NCI-H345 (cell line): ENCODE results near the gene PSMB1.
"Not testable (repeated sequence)": the region's sequence is repeated elsewhere in the genome, so short reads cannot be mapped to it uniquely, and the experiment has no call there.

Source experiments
- DNase-seq: peaks from one replicate; lab custom pipeline; 2025; lab: John Stamatoyannopoulos, UW

PSMB1 gene

GRCh38 chr6:170535004-170535403 lies 18.1 kb downstream of the PSMB1 start:
- DNase-seq = no peak

DNA sequence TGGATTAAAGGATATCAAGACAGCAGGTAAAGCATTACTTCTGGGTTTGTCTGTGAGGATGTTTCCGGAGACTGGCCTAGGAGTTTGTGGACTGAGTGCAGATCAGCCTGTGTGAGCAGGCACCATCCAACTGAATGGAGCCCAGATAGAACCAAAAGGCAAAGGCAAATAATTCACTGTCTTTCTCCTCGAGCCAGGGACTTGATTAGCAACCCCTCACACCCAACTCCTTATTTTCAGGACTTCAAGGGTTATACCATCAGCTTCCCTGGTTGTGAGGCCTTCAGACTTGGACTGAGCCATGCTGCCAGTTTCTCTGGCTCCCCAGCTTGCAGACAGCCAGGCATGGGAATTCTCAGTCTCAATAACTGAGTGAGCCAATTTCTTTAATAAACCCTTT lies 19.3 kb downstream of the PSMB1 start:
- DNase-seq = no peak

GRCh38 chr6:170532867-170533488 lies 20.1 kb downstream of the PSMB1 start:
- no peak for DNase-seq

- DNase-seq = peak; percentile 62
Observed at GRCh38 chr6:170529839-170530469, 23.2 kb downstream of the PSMB1 start.

DNA sequence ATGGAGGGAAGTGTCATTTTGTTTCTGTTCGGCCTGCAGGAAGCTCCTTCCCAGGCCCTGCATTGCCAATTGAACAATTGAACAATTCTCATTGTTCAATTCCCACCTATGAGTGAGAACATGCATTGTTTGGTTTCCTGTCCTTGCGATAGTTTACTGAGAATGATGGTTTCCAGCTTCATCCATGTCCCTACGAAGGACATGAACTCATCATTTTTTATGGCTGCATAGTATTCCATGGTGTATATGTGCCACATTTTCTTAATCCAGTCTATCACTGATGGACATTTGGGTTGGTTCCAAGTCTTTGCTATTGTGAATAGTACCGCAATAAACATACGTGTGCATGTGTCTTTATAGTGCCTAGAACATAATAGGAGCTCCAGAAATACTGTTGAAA lies 25.1 kb downstream of the PSMB1 start:
- DNase-seq = not testable (repeated sequence)

GRCh38 chr6:170525795-170526194 lies 27.3 kb downstream of the PSMB1 start:
- DNase-seq = no peak

DNA sequence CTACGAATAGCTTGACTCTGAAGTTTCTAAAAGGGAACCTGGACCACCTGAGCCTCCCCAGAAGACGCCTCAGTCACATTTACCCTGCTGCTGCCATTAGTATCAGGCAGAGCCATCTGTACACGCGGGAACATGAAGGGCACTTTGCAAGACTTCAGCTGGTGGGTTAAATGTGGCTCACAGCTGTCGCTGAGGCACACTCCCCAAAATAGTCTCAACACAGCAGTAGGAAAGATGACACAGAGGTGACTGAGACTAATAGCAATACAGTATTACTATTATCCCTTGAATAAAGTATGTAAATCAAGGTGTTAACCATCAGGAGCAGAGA lies 29.0 kb downstream of the PSMB1 start:
- no peak for DNase-seq

DNA sequence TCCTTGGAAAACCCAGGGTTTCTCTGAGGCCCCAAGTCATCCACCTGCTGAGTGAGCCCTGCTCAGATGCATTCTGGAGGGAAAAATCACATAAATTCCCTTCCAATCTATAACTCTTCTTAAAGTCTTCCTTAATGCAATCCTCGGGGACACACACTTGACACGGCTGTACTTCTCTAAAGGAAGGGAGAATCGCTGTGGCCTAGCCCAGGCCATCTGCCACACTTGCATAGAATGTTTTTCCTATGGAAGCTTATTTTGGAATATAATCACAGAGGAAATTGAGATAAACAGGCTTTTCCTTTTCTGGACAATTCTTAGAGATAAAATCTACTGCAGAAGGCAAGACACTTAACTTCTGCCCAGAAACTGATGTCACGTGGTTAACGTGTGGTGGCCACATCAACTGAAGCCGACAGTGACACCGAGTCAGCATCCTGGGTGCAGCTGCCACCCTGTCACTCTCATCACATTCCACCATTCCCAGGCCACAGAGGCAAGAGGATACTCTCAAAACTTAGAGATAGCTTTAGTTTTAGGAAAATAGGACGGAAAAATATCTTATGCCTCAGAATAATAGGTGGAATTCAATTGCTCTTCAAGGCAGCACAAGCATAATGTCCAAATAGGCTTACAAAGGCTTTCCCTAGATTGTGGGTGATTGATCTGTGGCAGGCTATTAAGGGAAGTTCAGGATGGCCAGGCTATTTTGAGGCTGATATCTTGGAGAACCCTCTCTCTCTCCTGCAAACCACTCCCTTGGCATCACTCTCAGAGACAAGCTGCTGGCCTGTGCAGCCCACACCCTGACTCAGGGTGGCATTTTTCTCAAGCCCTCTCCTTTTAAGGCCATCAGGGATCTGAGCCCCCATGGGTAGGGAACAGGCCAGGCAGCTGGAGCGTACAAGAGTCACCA lies 29.6 kb downstream of the PSMB1 start:
- DNase-seq = no peak

GRCh38 chr6:170522565-170523183 lies 30.4 kb downstream of the PSMB1 start:
- peak; percentile 27 for DNase-seq

- peak; percentile 31 for DNase-seq
Observed at GRCh38 chr6:170516783-170517616, 36.1 kb downstream of the PSMB1 start.

DNA sequence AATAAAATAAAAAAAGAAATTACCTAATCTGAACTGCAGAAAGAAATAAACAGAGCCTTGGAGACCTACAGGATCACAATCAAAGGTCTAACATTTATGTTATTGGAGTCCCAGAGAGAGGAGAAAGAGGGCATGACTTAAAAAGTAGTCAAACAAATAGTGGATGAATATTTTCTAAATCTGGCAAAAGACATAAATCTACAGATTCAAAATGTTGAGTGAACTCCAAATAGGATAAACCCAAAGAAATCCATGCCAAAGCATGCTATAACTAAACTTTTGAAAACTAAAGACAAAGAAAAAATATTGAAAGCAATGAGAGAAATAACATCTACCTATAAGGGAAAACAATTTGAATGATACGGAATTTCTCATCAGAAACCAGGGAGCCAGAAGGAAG lies 38.2 kb downstream of the PSMB1 start:
- DNase-seq = no peak

GRCh38 chr6:170512249-170512648 lies 40.9 kb downstream of the PSMB1 start:
- DNase-seq = no peak

DNA sequence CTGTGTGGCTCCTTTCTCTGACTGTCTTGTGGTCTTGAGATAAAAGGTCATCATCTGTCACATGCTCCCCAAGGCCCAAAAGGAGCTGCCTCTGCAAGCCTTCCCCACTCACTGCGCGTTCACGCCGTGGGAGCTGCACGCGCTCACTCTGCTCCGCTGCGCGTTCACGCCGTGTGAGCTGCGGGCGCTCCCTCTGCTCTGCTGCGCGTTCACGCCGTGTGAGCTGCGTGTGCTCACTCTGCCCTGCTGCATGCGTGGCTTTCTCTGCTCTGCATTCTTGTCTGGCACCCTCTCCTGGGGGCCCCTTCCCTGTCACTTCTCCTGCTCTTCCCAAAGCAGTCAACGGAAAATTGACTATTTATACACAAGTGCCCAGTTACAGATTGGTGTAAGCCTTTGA lies 42.5 kb downstream of the PSMB1 start:
- no peak for DNase-seq

- DNase-seq = no peak
Observed at GRCh38 chr6:170509723-170510018, 43.4 kb downstream of the PSMB1 start.

DNA sequence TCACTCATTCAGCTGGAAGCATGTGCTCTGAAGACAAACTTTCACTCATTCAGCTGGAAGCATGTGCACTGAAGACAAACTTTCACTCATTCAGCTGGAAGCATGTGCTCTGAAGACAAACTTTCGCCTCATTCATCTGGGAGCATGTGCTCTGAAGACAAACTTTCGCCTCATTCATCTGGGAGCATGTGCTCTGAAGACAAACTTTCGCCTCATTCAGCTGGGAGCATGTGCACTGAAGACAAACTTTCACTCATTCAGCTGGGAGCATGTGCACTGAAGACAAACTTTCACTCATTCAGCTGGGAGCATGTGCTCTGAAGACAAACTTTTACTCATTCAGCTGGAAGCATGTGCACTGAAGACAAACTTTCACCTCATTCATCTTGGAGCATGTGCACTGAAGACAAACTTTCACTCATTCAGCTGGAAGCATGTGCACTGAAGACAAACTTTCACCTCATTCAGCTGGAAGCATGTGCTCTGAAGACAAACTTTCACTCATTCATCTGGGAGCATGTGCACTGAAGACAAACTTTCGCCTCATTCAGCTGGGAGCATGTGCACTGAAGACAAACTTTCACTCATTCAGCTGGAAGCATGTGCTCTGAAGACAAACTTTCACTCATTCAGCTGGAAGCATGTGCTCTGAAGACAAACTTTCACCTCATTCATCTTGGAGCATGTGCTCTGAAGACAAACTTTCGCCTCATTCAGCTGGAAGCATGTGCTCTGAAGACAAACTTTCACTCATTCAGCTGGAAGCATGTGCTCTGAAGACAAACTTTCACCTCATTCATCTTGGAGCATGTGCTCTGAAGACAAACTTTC lies 44.0 kb downstream of the PSMB1 start:
- DNase-seq = not testable (repeated sequence)

GRCh38 chr6:170508275-170508674 lies 44.8 kb downstream of the PSMB1 start:
- DNase-seq = not testable (repeated sequence)

GRCh38 chr6:170507728-170508127 lies 45.4 kb downstream of the PSMB1 start:
- DNase-seq = not testable (repeated sequence)

GRCh38 chr6:170506446-170506845 lies 46.7 kb downstream of the PSMB1 start:
- no peak for DNase-seq

DNA sequence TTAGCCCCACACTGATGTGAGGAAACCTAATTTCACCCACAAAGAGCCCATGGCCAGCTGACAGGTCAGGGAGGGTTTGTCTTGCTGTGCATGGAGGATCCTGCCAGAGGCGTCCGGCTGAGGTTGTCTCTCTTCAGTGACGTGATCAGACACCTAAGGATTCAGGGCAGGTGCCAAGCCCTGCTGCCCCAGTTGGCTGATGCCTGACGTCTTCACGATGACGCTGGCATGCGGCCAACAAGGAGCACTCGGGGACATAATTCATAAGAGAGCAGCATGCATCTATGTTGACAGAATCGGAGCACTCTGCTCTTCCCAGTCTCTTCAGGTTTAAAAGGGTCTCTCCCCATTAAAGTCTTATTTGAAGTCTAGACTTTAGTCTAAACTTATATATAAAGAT lies 47.8 kb downstream of the PSMB1 start:
- DNase-seq = peak; percentile 66

GRCh38 chr6:170504479-170504878 lies 48.6 kb downstream of the PSMB1 start:
- DNase-seq = no peak

- no peak for DNase-seq
Observed at GRCh38 chr6:170503414-170503761, 49.7 kb downstream of the PSMB1 start.
